ENCODE results near the gene TJP1.
"Not testable (repeated sequence)": the region's sequence is repeated elsewhere in the genome, so short reads cannot be mapped to it uniquely, and the experiment has no call there.

TJP1 gene

DNA sequence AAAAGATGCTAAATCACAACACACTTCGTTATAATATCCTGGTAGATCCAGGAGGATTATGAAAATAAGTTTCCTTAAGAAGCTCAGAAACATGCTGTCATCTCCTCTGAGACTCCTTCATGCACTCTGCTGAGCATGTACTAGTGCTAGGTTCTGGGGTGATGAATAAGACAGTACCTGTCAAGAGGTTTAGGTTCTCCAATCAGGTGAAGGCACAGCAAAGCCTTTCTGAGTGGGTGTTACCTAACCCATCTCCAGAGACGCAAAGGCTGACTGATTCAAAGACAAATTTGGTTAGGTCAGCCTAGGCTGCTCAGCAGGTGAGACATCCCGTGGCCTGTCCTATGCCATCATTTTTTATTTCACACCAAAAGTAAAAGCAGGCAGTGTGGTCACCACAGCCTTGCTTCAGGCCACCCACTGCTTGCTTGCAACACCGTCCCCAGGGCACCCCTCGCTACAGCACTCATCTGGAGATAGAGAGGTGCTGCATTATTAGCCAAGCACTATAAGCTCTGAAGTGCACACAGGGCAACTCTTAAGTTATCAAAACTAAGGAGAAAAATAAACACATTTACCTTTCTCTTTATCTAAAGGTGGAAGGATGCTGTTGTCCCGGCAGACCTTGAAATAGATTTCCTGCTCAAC, 117.2 kb downstream of the TJP1 start:
- no peaks in the 10 kb centered on the region for H3K36me3 Mint-ChIP-seq
- H3K27me3 Mint-ChIP-seq = peaks cover 2% of the 10 kb centered on the region
- no peak for ATAC-seq (ENCODE audit: low read depth)
- DNase-seq (ENCODE audit: low spot score in 2 of 2) = no peak
- H3K4me3 Mint-ChIP-seq = no peak overlapping the region
- H3K27ac Mint-ChIP-seq = no peak overlapping the region
- no peaks in the 10 kb centered on the region for H3K4me1 Mint-ChIP-seq
- H3K9me3 Mint-ChIP-seq = no peaks in the 10 kb centered on the region

DNA sequence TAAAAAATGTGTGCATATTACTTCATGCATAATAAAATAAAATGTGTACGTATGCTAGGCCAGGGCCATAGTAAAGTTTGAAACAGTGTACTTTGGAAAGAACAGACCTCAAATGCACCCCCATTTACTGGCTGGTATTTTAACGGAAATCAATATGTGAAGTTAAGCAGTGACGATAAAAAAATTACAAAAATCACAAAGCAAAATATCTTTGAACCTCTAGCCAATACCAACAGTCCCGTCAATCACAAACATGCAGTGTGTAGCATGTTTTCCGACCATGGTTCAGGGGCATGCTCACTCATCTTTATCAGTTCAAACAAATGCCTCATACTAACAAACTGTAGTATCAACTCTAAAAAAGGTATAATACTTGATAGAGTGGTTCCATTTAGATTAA, 121.1 kb downstream of the TJP1 start:
- no peak for DNase-seq (ENCODE audit: low spot score in 2 of 2)
- no peak overlapping the region for H3K27ac Mint-ChIP-seq
- no peaks in the 10 kb centered on the region for H3K4me1 Mint-ChIP-seq
- peaks cover 2% of the 10 kb centered on the region for H3K27me3 Mint-ChIP-seq
- no peak for ATAC-seq (ENCODE audit: low read depth)
- no peaks in the 10 kb centered on the region for H3K9me3 Mint-ChIP-seq
- H3K36me3 Mint-ChIP-seq = no peaks in the 10 kb centered on the region
- H3K4me3 Mint-ChIP-seq = no peak overlapping the region

DNA sequence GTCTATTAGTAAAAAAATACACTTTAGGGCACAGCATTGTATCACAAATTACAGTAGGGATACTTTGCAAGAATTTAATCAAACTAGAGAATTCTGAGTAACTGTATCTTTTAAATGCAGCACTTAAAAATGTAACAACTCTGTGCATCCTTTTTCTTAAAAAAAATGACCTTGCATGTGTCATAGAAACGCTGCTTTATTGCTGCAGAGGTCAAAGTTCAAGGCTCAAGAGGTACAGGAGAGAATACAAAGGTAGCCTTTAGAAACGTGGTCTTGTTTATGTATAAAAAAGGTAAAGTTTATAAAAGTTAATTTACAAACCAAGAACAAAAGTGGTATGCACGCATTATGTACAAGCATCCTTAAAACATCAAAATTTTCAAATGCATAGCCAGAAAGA, 122.0 kb downstream of the TJP1 start:
- ATAC-seq (ENCODE audit: low read depth) (no peak), DNase-seq (ENCODE audit: low spot score in 2 of 2) (no peak)
- Mint-ChIP-seq H3K4me1 (no peaks in the 10 kb centered on the region), H3K27ac (no peak overlapping the region), H3K9me3 (no peaks in the 10 kb centered on the region), H3K36me3 (no peaks in the 10 kb centered on the region), H3K27me3 (peaks cover 2% of the 10 kb centered on the region), H3K4me3 (no peak overlapping the region)

DNA sequence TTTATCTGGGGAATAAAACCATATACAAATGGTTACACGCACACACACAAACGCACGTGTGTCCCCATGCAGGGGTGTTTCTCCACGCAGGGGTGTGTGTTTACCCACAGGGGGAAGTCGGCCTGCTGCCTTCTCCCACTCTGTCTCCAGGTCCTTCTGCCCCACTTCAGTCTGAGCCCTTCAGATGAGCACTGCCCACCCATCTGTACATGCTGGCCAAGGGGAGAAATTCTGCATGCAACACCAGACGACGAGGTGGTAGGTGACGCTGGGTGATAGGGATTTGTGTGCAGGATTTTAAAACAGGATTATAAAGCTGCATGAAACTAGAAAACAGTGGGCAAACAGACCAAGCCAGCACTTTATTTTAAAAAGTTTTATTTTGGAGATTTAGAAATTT, 122.5 kb downstream of the TJP1 start:
- H3K4me3 Mint-ChIP-seq = no peak overlapping the region
- peaks cover 2% of the 10 kb centered on the region for H3K27me3 Mint-ChIP-seq
- ATAC-seq (ENCODE audit: low read depth) = no peak
- H3K36me3 Mint-ChIP-seq = no peaks in the 10 kb centered on the region
- DNase-seq (ENCODE audit: low spot score in 2 of 2) = no peak
- H3K9me3 Mint-ChIP-seq = peaks cover under 1% of the 10 kb centered on the region
- no peaks in the 10 kb centered on the region for H3K4me1 Mint-ChIP-seq
- H3K27ac Mint-ChIP-seq = no peak overlapping the region

DNA sequence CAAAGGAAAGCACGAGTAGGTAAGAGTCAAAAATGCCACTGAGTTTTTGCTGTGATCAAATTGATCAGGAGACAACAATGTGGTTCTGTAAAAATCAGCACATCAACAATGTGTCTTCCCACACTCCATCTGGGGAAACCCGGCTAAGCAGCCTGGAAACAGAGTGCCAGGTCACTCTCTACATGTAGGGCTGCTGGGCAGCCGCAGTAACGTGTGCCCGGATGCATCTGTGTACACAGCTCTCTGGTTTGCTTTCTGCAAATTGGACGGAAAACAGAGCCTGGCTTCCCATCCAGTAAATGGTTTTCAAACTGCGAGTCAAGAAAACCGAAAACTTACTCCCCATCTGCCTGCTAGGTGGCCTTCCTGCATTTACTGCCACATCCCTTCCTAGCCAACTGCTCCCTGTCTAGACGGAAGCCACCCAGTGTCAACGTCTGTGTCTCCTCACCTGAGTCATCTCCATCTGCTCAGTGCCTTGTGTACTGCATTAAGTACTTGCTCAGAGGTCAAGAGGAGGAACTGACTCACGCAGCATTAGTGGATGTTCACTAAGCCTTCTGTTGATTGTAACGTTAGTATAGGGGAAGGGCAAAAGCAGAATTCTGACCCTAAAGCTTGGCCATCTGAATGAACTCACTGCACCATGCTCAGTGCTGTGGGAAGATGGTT, 124.1 kb downstream of the TJP1 start:
- Mint-ChIP-seq H3K27me3 (peaks cover 2% of the 10 kb centered on the region), H3K9me3 (peaks cover 7% of the 10 kb centered on the region), H3K36me3 (no peaks in the 10 kb centered on the region), H3K4me1 (no peaks in the 10 kb centered on the region), H3K27ac (no peak overlapping the region), H3K4me3 (no peak overlapping the region)
- no peak for DNase-seq (ENCODE audit: low spot score in 2 of 2)
- ATAC-seq (ENCODE audit: low read depth) = no peak

DNA sequence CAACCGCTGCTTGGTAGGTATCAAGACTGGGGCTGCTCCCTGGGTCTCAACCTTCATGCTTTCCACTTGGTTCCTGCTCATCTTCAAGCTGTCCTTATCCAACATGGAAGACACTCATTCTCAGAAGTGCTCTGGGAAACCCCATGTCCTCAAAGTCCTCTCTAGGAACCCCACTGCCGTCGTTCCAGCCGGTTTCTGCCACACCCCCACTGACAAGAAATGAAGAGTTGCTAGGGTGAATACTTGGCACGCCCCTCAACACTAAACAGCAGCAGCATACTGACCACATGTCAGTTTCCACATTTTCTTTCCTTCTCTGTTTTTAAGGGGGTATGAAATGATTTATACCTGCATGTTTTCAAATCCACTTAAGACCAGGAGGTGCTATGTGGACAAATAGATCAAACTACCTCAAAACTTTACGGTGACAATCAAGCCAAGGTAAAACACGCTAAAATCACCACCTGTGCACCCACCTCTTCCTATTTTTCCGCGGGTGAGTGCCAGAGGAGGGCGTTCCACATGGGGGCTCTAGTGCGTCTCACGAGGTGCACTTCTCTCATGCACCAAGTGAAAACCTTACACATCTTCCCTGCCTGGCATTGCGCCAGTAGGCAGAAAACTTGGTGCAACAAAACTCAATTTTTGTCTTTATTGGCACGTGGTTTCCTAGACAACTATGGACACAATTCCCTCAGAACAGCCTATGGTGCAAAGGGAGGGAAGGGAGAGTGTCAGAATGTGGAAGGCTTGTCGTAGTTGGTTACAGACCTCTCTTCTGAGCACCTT, 125.1 kb downstream of the TJP1 start:
- no peak overlapping the region for H3K27ac Mint-ChIP-seq

DNA sequence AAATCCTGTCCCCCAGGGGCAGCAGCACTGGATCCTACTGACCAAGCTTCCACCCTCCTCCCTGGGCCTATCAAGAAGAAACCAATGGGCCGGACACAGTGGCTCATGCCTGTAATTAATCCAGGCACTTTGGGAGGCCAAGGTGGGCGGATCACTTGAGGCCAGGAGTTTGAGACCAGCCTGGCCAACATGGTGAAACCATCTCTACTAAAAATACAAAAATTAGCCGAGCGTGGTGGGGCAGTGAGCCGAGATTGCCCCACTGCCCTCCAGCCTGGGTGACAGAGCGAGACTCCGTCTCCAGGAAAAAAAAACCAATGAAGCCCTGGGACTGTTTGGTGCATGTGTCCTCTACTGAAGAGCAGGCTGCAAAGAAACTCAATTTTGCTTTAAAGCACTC, 125.8 kb downstream of the TJP1 start:
- ATAC-seq (ENCODE audit: low read depth); H3K27me3 Mint-ChIP-seq; H3K27ac Mint-ChIP-seq: not testable (repeated sequence)

More for the DNA sequence above, 125.1 kb downstream of the TJP1 start:
- Mint-ChIP-seq H3K27me3 (peaks cover 2% of the 10 kb centered on the region), H3K4me3 (no peak overlapping the region), H3K36me3 (no peaks in the 10 kb centered on the region), H3K4me1 (no peaks in the 10 kb centered on the region), H3K9me3 (peaks cover 7% of the 10 kb centered on the region)
- ATAC-seq (ENCODE audit: low read depth) (no peak), DNase-seq (ENCODE audit: low spot score in 2 of 2) (no peak)

DNA sequence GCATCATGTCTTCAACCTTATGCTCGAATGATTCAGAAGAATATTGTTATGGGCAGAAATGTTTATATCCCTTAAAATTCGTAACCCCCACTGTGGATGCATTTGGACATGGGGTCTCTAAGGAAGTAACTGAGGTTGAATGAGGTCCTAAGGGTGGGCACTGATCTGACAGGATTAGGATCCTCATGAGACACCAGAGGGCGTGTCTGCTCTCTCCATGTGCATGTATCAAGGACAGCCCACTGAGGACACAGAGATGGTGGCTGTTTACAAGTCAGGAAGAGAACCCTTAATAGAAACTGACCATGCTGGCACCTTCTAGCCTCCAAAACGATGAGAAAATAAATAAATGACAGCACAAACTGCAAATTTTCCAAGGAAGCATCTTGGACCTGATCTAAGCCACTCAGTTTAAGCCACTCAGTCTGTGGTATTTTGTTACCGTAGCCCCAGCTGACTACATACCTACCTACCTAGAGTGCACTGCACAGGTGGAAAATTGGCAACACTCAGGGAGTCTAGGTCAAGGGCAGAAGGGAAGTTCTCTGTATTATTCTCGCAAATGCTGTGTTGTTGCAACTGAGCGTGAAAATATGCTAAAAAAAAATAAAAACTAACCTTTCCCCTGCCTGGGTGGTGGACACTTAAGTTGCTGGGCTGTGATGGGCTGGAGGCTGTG, 126.6 kb downstream of the TJP1 start:
- Mint-ChIP-seq H3K27ac (no peak overlapping the region), H3K4me1 (no peaks in the 10 kb centered on the region), H3K27me3 (peaks cover under 1% of the 10 kb centered on the region), H3K9me3 (peaks cover 7% of the 10 kb centered on the region), H3K4me3 (no peak overlapping the region), H3K36me3 (no peaks in the 10 kb centered on the region)
- ATAC-seq (ENCODE audit: low read depth) = no peak
- DNase-seq (ENCODE audit: low spot score in 2 of 2) = no peak

More for the DNA sequence above, 125.8 kb downstream of the TJP1 start:
- DNase-seq (ENCODE audit: low spot score in 2 of 2); H3K36me3 Mint-ChIP-seq; H3K4me1 Mint-ChIP-seq; H3K9me3 Mint-ChIP-seq; H3K4me3 Mint-ChIP-seq: not testable (repeated sequence)

DNA sequence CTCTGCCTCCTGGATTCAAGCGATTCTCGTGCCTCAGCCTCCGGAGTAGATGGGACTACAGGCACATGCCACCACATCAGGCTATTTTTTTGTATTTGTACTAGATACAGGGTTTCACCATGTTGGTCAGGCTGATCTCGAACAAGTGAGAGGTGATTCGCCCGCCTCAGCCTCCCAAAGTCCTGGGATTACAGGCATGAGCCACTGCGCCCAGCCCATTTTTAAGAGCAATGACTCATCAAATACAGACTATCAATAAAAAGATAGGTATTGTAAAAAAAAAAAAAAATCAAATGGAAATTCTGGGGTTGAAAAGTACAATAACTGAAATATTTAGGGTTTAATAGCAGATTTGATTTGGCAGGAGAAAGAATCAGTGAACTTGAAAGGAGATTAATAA, 129.0 kb downstream of the TJP1 start:
- DNase-seq (ENCODE audit: low spot score in 2 of 2) = no peak
- Mint-ChIP-seq H3K9me3 (peaks cover 7% of the 10 kb centered on the region), H3K36me3 (no peaks in the 10 kb centered on the region), H3K27ac (no peak overlapping the region), H3K4me3 (no peak overlapping the region), H3K27me3 (peaks cover 3% of the 10 kb centered on the region), H3K4me1 (no peaks in the 10 kb centered on the region)
- no peak for ATAC-seq (ENCODE audit: low read depth)

DNA sequence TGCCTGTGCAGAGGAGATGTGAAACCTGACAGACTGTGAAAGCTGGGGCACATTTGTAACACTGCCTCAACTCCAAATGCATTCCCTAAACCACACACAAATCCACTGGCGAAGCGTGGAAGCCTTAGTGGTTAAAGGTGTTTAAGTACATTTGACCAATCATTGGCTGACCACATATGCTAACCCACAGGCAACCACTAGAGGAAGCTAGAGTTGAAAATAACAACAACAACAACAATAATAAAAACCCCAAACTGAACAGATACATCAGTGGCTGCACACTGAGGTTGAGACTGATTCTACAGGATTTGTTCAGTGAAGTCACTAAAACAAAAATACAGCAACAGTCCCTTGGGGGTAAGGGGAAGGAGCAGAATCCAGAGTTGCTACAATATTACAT, 129.7 kb downstream of the TJP1 start:
- peaks cover 3% of the 10 kb centered on the region for H3K27me3 Mint-ChIP-seq
- no peaks in the 10 kb centered on the region for H3K4me1 Mint-ChIP-seq
- no peaks in the 10 kb centered on the region for H3K36me3 Mint-ChIP-seq
- ATAC-seq (ENCODE audit: low read depth) = no peak
- no peak for DNase-seq (ENCODE audit: low spot score in 2 of 2)
- no peak overlapping the region for H3K27ac Mint-ChIP-seq
- H3K9me3 Mint-ChIP-seq = peaks cover 7% of the 10 kb centered on the region
- H3K4me3 Mint-ChIP-seq = no peak overlapping the region

DNA sequence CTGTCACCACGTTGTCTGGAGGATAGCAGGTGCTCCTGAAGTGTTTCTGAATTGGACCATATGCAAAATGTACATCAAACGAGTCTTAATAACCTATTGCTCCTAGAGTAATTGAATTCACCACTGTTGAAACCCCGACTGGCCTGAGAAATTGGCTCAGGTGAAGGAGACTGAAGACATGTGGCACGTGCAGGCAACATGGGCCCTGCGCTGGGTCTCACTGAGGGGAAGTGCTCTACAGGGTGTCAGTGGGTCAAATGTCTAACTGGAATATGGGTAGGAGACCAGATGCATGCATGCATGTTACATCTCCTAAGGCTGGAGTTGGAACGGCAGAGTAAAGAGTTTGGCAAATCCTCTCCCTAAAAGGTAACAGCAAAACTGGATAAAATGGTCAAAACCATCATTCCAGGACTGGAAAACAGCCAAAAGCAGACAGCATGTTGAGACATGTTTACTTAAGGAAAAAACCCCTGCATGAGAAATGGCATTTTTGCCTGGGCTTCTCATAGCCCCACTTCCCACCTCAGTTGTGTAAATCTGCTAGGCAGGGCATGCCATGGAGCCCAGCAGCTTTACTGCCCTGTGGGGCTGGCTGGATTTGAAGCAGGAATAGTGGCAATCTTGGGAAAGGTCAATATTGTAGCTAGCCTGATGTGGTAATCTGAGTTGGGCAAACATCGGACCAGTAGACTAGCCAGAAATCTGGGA, 131.3 kb downstream of the TJP1 start:
- Mint-ChIP-seq H3K4me3 (no peak overlapping the region), H3K9me3 (peaks cover 7% of the 10 kb centered on the region), H3K36me3 (no peaks in the 10 kb centered on the region), H3K27me3 (peaks cover 5% of the 10 kb centered on the region), H3K27ac (no peak overlapping the region), H3K4me1 (no peaks in the 10 kb centered on the region)
- ATAC-seq (ENCODE audit: low read depth) (no peak), DNase-seq (ENCODE audit: low spot score in 2 of 2) (no peak)

DNA sequence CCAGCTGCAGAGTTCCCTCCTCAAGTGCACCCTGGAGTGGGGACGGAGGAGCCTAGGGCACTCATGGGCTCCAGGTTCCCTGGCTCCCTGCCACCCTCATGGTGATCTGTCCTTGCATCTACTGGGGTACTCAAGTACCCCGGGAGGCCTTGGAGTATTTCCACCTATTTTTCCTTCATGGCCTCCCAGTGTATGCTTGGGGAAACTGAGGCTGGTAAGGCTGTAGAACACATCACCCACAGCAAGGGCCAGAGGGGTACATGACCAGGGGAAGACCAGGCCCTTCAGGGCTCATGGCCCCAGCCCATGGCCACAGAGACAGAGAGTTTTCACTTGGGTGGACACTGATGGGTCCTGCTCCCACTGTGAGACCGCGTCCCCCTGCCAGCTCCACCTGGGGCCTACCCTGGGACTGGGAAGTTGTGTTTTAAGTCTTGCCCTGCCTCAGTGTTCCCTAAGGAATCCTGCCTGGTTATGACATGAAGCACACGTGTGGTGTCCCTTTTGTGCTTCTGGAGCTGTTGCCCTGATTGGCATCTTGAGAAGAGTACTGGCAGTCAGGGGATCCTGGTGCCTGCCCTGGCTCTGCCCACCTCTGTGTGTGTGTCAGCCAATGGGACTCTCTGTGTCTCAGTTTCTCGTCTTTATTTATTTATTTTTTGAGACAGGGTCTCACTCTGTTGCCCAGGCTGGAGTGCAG, 132.8 kb downstream of the TJP1 start:
- Mint-ChIP-seq H3K4me1 (no peaks in the 10 kb centered on the region), H3K4me3 (no peak overlapping the region), H3K27me3 (peaks cover 5% of the 10 kb centered on the region), H3K9me3 (peaks cover 3% of the 10 kb centered on the region), H3K36me3 (no peaks in the 10 kb centered on the region), H3K27ac (no peak overlapping the region)
- ATAC-seq (ENCODE audit: low read depth) (no peak), DNase-seq (ENCODE audit: low spot score in 2 of 2) (no peak)

All from memory B cell (primary cell).